Tibial nerve (tissue), 3 donors: ENCODE results near the gene KCNIP3.
"Not testable (repeated sequence)": the region's sequence is repeated elsewhere in the genome, so short reads cannot be mapped to it uniquely, and the experiment has no call there.

Experiments used
- CTCF ChIP-seq, 5 experiments: fragments of 200-600 bp in 3 of 5; fragments of 450-650 bp in 2 of 5; sonication (generic) in 3 of 5; IDR thresholded peaks; one replicate each; pipeline ENCODE4 v1.5.1; 2016 to 2019; ENCODE audit warnings: antibody characterized with exemption in 5 of 5, mild to moderate bottlenecking in 3 of 5, moderate library complexity in 2 of 5
- POLR2A ChIP-seq, 2 donors: fragments of 450-650 bp; IDR thresholded peaks; one replicate each; pipeline ENCODE4 v1.6.1; 2017; ENCODE audit warnings: antibody characterized with exemption in 2 of 2, mild to moderate bottlenecking in 2 of 2, moderate library complexity in 2 of 2

GRCh38 chr2:95378281-95378680 lies 81.1 kb downstream of the KCNIP3 start:
- TF ChIP-seq CTCF, POLR2A (IDR thresholded peaks at IDR 0.05): not testable (repeated sequence)
